GM18870 (cell line): Measurements from ENCODE around the gene BAHCC1.

Experiments used
- ATAC-seq: cut with Tn5 transposase; IDR thresholded peaks from one replicate; pipeline ENCODE4 v1.9.1; 2021; ENCODE audit warnings: moderate library complexity; ENCODE audit not compliant: unreplicated experiment

The BAHCC1 gene

GRCh38 chr17:81489012-81489997 is 94.0 kb downstream of the BAHCC1 start:
- no peak for ATAC-seq

- no peak for ATAC-seq
Observed at GRCh38 chr17:81489998-81490992, 95.0 kb downstream of the BAHCC1 start.

DNA sequence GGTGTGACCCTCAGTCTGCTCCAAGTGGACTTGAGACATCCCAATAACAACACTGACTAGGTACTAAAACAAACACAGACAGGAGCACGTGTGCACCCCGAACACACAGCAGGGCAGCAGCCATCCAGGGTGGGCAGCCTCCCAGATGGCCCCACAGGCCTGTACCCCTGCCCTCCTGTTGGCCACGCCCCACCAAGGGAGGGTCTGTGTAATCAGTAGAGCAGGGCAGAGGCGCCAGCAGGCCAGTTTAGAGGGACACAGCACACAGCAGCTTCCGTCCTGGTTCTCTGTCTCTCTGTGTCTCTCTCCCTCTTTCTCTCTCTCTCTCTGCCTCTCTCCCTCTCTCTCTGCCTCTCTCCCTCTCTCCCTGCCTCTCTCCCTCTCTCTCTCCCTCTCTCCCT is 95.9 kb downstream of the BAHCC1 start:
- no peak for ATAC-seq

- ATAC-seq: no peak
Observed at GRCh38 chr17:81491761-81492160, 96.5 kb downstream of the BAHCC1 start.

- no peak for ATAC-seq
Observed at GRCh38 chr17:81492202-81492601, 96.9 kb downstream of the BAHCC1 start.

- no peak for ATAC-seq
Observed at GRCh38 chr17:81492706-81493105, 97.4 kb downstream of the BAHCC1 start.

DNA sequence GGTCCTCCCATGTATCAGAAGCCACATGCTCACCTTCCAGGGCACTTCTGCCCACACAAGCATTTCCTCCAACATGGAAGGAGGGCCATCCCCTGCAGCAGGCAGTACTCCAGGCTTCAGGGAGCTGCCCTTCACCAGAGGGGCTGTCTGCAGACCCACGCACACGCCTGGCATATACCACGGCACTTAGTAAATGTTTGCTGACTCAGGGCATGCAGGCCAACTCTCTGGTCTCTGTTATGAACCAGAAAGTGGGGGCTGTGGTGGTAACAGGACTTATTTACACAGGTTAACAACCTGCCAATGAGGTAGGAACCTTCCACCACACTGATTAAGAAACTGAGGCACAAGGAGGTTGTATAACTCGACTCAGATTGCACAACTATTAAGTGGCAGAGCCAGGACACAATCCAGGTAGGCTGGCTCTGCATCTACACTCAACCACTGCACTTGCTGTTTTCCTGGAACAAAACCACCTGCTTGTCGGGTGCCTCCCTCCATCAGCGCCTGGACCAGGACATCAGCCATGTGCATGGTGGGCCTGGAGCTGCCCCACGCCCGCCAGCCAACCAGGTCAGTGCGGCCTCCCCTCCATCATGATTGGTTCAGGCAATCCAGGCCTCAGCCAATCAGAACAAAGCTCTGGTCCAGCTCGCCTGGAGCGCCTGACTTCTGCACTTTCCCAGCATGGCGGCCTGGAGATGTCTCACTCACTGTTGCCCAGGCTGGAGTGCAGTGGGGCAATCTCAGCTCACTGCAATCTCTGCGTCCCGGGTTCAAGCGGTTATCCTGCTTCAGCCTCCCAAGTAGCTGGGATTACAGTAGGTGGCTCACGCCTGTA is 98.2 kb downstream of the BAHCC1 start:
- no peak for ATAC-seq

DNA sequence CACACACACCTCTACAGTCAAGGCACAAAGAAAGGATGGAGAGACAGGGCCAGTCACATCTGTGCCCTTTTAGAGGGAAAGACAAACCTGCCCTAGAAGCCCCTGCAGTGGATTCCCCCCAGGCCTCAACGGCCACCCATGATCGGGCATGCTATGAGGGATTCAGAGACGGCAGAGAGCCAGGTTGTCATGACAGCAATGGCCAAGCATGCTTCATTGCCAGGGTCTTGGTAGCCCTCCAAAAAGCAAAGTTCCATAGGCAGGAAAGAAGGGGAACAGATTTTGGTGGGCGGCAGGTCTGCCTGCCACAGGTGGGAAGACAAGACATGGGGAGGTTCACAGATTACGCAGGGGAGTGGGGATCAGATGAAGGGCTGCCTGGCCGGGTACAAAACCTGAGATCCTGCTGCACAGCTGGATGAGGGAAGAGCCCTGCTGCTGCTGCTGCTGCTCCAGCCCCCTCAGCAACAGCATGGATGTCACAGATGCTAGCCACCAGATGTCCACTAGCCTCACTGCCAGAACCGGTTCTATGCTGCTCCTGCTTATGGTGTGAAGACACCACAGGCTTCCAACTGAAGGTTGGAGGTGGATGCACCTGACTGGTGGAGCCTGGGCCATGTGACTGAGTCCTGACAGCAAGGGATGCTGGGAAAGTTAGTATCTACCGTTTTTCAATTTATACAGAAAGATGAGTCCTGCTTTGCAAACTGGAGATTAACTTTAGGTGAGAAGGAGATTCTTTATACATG is 99.5 kb downstream of the BAHCC1 start:
- no peak for ATAC-seq

- no peak for ATAC-seq
Observed at GRCh38 chr17:81498953-81499600, 103.8 kb downstream of the BAHCC1 start.

DNA sequence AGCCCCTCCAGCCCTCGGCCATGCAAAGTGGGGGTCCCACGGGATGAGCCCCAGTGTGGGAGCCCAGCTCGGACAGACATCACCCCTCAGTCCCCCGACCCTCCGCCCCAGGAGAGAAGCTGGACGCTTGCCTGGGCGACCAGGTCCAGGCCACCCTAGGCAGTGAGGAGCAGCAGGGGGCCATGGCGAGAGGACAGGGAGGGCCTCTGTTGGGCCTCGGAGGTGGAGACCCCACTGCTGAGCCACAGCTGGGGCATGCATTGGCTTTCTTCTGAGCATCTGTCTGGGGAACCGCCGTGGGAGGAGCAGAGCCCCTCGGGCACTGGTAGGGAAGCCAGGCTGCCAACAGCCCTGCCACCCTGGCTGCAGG is 104.3 kb downstream of the BAHCC1 start:
- no peak for ATAC-seq

- ATAC-seq: no peak
Observed at GRCh38 chr17:81500047-81500446, 104.8 kb downstream of the BAHCC1 start.

GRCh38 chr17:81502471-81503017 is 107.3 kb downstream of the BAHCC1 start:
- ATAC-seq: no peak

DNA sequence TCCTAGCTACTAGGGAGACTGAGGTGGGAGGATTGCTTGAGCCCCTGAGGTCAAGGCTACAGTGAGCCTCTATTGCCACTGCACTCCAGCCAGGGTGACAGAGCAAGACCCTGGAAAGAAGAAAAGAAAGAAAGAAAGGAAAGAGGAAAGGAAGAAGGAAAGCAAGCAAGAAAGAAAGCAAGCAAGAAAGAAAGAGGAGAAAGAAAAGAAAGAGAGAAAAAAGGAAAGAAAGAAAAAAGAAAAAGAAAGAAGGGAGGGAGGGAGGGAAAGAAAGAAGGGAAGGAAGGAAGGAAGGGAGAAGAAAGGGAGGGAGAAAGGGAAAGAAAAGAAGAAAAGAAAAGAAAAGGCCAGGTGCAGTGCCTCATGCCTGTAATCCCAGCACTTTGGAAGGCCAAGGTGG is 108.4 kb downstream of the BAHCC1 start:
- ATAC-seq: no peak

DNA sequence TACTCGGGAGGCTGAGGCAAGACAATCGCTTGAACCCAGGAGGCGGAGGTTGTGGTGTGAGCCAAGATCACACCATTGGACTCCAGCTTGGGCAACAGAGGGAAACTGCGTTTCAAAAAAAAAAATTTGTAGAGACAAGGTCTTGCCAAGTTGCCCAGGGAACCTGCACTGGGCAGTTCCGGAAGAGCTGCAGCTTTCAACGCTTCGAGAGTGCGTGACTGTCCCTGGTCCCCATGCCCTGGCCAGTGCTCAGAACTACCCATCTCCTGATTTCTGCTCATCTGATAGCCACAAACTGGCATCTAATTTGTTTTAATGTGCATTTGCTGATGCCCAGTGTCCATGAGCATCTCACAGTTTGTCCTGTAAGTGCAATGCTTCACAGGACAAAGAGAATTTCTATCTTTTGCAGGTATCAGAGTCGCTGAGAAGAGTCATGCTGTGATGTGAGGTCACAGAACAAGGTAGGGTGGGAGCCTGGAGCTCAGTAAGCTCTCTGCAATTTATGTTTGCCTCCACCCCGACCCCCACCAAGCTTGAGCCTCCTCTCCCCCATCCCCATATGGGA is 113.5 kb downstream of the BAHCC1 start:
- no peak for ATAC-seq

DNA sequence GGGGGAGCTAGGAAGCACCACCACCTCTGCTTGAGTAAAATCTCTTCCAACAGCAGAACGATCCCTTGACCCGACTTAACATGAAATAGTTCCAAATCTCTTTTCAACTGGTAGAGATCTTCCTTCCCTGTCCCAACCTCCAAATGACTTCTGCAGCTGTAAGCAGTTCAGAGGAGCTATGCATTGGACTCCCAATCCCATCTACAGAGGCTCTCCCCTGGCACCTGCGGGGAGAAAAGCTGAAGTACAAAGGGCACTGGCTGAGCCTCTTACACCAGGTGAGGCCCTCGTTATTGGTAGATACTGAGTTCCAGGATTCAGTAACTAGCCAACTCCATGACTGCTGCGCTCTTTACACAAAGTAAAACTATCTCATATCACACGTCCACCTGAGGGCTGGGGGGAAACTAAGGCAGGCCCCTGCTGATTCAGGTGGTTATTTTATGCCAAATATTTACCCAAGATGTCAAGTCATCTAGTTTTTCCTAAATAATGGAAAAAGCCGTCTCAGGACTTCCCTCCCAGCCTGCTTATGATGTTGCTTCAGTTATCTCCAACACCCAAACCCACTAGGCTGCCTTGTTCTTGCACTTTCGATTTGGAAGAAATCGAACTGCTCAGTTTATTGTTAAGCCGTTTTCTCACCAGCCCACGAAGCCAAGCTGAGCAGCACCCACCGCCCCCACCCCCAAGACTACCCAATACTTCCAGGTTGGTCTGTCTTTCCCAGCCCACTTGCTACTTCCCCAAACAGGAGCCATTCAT is 114.1 kb downstream of the BAHCC1 start:
- ATAC-seq: no peak

DNA sequence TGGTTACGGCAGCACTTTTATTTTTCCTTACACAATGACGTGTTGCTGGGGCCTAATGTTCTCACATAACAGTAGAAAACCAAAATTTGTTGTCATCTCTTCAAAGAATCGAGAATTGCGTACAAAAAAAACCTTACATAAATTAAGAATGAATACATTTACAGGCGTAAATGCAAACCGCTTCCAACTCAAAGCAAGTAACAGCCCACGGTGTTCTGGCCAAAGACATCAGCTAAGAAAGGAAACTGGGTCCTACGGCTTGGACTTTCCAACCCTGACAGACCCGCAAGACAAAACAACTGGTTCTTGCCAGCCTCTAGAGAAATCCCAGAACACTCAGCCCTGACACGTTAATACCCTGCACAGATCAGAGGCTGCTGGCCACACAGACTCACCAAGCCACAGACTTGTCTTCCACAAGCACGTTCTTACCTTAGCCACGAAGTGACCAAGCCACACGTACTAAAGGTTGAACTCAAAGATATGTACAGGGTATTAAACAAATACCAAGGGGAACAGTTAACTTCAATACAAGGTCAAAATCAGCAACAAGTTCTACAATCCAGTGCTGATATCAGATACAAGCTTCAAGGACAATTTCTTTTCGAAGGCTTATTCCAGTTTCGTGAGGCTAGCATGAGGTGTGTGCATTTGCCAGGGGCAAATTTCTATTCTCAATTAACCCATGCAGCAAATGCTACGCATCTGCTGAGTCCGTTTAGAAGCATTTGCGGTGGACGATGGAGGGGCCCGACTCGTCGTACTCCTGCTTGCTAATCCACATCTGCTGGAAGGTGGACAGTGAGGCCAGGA is 114.9 kb downstream of the BAHCC1 start:
- no peak for ATAC-seq
